ENCODE data around the gene PARP14.
"Not testable (repeated sequence)": the region's sequence is repeated elsewhere in the genome, so short reads cannot be mapped to it uniquely, and the experiment has no call there.

PARP14 gene

GRCh38 chr3:122680475-122681283 is at the start of gene PARP14:
PARP14 (plus strand) TSS chr3:122680839; CDS start chr3:122680884, 45 bp downstream.
- DNase-seq: peak; percentile 60 to 73 (median 69)

- no peak for DNase-seq
These were observed 44.9 kb upstream of the PARP14 start for GRCh38 chr3:122635789-122636188.

- DNase-seq: no peak
These were observed 43.9 kb upstream of the PARP14 start for GRCh38 chr3:122636697-122637096.

DNA sequence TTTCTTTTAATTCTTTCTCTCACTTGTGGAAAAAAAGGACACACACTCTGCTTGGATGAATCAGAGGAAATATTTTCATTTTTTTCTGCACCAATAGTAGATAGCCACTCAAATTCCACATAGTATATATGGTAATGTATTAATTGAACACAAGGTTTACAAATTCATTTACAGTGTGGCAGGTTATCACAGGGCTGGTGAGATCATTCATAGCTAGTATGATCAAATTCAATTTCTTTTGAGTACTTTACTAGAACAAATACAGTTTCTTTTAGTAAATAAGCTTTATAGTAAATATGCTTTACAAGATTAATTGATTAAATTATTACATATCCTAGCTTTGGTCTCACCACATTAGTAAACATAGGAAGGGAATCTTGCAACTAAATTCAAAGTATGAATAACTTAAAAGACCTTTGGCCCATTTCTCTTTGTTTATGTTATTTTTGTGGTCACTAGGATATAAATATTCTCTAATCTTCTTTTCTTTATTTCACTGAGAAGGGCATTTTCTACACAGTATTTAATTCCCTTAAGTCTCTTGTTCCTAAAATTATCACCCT is 40.1 kb upstream of the PARP14 start:
- no peak for DNase-seq

- DNase-seq: no peak
These were observed 37.7 kb upstream of the PARP14 start for GRCh38 chr3:122642935-122643334.

- DNase-seq: no peak
These were observed 34.3 kb upstream of the PARP14 start for GRCh38 chr3:122646146-122646988.

DNA sequence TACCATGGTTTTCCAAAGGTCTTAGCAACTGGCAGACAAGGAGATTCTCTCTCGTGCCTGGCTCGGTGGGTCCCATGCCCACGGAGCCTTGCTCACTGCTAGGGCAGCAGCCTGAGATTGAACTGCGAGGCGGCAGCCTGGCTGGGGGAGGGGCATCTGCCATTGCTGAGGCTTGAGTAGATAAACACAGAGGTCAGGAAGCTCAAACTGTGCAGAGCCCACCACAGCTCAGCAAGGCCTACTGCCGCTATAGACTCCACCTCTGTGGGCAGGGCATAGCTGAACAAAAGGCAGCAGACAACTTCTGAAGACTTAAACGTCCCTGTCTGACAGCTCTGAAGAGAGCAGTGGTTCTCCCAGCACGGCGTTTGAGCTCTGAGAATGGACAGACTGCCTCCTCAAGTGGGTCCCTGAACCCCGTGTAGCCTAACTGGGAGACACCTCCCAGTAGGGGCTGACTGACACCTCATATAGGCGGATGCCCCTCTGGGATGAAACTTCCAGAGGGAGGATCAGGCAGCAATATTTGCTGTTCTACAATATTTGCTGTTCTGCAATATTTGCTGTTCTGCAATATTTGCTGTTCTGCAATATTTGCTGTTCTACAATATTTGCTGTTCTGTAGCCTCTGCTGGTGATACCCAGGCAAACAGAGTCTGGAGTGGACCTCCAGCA is 29.3 kb upstream of the PARP14 start:
- DNase-seq: not testable (repeated sequence)

DNA sequence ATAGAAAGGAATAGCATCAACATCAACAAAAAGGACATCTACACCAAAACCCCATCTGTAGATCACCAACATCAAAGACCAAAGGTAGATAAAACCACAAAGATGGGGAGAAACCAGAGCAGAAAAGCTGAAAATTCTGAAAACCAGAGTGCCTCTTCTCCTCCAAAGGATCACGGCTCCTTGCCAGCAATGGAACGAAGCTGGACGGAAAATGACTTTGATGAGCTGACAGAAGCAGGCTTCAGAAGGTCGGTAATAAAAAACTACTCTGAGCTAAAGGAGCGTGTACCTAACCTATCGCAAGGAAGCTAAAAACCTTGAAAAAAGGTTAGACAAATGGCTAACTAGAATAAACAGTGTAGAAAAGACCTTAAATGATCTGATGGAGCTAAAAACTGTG is 28.7 kb upstream of the PARP14 start:
- DNase-seq: not testable (repeated sequence)

DNA sequence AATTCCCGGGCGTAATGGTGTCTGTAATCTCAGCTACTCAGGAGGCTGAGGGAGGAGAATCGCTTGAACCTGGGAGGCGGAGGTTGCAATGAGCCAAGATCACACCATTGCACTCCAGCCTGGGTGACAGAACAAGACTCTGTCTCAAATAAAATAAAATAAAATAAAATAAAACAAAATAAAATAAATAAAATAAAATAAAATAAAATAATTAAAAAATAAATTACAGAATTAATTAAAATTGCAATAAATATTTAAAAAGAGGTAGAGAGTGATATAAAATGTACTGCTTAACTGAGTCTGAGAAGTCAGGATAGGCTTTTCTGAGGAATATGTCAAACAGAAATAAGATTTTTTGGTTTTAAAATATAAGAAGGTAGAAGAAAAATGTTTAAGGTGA is 22.3 kb upstream of the PARP14 start:
- DNase-seq: not testable (repeated sequence)

DNA sequence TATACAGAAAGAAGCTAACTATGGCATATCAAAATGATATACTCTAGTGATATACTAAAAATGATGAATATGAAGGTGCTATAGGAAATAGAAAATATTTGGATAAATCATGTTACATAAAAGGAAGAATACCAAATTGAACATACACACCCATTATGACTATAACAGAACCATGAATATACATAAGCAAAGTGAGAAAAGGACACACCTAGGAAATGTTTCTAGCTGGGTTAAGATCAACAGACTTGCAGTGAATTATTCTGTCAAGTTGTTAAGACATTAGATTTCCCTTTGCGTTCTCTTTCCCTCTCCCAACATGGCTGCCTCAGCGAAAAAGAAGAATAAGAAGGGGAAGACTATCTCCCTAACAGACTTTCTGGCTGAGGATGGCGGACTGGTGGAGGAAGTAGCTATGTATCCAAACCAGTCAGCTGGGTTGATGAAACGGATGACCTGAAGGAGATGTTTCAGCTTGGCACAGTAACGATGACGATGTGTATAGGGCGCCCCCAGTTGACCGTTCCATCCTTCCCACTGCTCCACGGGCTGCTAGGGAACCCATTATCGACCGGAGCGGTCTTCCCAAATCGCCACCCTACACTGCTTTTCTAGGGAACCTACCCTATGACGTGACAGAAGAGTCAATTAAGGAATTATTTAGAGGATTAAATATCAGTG is 20.2 kb upstream of the PARP14 start:
- no peak for DNase-seq

DNA sequence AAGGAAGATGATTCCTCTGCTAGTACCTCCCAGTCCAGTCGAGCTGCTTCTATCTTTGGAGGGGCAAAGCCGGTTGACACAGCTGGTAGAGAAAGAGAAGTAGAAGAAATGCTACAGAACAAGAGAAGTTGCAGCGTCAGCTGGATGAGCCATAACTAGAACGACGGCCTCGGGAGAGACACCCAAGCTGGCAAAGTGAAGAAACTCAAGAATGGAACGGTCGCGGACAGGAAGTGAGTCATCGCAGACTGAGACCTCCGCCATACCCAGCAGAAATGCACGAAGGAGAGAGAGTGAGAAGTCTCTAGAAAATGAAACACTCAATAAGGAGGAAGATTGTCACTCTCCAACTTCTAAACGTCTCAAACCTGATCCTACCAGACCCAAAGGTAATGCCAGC is 19.0 kb upstream of the PARP14 start:
- DNase-seq: no peak

- DNase-seq: no peak
These were observed 18.1 kb upstream of the PARP14 start for GRCh38 chr3:122662505-122662904.

DNA sequence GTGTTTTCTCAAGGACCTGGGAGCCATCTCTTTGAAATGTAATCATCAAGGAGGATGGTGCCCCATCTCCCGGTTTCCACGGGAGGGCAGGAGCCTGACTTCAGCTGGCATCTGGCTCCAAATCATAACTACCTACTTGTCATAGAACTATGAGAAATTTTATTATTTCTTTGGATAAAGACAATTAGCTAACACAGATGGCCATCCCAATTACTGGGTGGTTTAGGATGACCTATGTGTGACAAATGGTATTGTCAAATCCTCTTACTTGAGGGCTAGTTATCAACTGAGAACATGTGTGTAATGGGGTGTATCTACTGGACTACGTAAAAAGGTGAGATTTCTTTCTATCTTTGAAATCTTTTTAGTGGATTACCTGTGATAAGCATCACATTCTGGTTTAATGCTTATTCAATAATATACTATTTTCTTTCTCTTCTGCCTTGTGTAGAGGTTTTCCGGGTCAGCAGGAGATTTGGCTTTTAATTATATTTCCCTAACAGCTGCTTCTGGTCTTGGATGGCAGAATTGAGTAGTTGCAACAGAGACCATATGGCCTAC is 15.3 kb upstream of the PARP14 start:
- DNase-seq: peak in 1 of 3 experiments; percentile 17

DNA sequence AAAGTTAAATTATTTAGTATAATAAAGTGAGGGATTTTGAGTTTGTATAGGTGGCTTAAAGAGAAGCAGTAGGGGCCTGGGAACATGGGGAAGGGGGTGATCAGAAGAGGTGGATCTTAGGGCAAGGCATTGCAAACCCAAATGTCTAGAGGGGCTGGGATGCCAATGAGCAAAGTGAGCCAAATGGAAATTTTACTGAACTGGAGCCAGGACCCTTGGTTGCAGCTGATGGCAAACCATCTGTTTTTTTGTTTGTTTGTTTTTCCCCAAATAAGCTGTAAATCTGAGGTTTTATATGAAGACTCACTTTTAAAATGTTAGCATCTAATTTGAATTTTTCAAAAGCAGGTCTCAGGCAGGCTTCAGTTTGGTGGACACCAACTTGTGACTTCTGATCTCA is 14.8 kb upstream of the PARP14 start:
- DNase-seq: no peak

DNA sequence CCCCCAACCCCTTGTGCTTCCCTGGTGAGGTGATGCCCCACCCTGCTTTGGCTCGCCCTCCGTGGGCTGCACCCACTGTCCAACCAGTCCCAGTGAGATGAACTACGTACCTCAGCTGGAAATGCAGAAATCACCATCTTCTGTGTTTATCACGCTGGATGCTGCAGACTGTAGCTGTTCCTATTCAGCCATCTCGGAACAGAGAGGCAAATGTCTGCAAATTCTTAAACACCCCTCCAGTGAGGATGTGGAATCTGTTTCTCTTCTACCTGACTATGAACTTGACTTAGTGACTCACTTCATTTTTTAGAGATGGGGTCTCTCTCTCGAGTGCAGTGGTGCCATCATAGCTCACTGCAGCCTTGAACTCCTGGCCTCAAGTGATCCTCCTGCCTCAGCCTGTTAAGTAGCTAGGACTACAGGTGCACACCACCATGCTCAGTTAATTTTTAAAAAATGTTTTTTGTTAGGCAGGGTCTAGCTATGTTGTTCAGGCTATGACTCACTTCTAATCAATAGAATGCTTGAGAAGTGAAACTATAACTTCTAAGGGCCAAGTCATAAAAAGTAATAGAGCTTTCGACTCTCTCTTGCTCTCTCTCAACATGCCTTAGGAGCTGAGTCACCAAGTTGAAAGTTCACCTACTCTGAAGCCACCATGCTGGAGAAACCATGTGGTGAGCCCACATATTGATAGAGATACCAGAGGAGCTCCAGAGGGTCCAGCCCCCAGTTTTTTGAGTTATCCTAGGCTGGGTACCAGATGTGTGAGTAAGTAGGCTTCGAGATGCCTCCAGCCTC is 11.5 kb upstream of the PARP14 start:
- DNase-seq: no peak

GRCh38 chr3:122671553-122671952 is 9.1 kb upstream of the PARP14 start:
- peak in 1 of 3 experiments; percentile 51 for DNase-seq

- DNase-seq: no peak
These were observed 6.3 kb upstream of the PARP14 start for GRCh38 chr3:122674339-122674738.

GRCh38 chr3:122676759-122677158 is 3.9 kb upstream of the PARP14 start:
- no peak for DNase-seq

- DNase-seq: no peak
These were observed 3.4 kb upstream of the PARP14 start for GRCh38 chr3:122677216-122677615.

DNA sequence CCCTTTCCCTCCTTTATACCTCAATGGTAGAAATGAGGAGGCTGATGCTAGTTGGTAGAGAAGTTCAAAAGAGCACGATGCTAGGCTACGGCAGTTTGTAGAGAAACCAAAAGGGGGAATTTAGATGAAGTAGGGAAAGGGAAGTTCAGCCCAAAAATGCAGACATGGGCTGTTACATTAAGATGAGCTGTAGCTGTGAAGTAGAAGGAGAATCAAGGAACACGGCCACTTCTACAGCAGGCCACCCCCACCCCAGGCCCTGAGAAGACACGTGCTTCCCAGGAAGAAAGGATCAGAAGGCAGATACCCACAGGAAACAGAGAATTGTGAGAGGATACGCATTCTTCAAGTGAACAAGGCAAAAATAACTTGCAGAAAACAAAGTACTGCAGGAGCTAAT is 2.1 kb upstream of the PARP14 start:
- no peak for DNase-seq

Measured in NCI-H1417 (cell line).